GM19035 (cell line): ENCODE results near the gene DTWD2.
"Not testable (repeated sequence)": the region's sequence is repeated elsewhere in the genome, so short reads cannot be mapped to it uniquely, and the experiment has no call there.

ENCODE experiments used
- ATAC-seq: cut with Tn5 transposase; IDR thresholded peaks from one replicate; pipeline ENCODE4 v1.9.1; 2021; ENCODE audit not compliant: unreplicated experiment

The DTWD2 gene

GRCh38 chr5:118952992-118953651, 35.2 kb downstream of the DTWD2 start:
- no peak for ATAC-seq

GRCh38 chr5:118952306-118952705, 36.0 kb downstream of the DTWD2 start:
- ATAC-seq, result not testable (repeated sequence)

GRCh38 chr5:118950354-118950753, 38.0 kb downstream of the DTWD2 start:
- not testable (repeated sequence) for ATAC-seq

- no peak for ATAC-seq
Observed at GRCh38 chr5:118946138-118946800, 42.1 kb downstream of the DTWD2 start.

- no peak for ATAC-seq
Observed at GRCh38 chr5:118937393-118938061, 50.8 kb downstream of the DTWD2 start.

- no peak for ATAC-seq
Observed at GRCh38 chr5:118933703-118934102, 54.6 kb downstream of the DTWD2 start.

- ATAC-seq, result no peak
Observed at GRCh38 chr5:118931564-118931963, 56.8 kb downstream of the DTWD2 start.

- no peak for ATAC-seq
Observed at GRCh38 chr5:118924006-118924389, 64.3 kb downstream of the DTWD2 start.

GRCh38 chr5:118923295-118924005, 64.9 kb downstream of the DTWD2 start:
- no peak for ATAC-seq

- no peak for ATAC-seq
Observed at GRCh38 chr5:118921866-118922265, 66.5 kb downstream of the DTWD2 start.

- ATAC-seq, result no peak
Observed at GRCh38 chr5:118919016-118919415, 69.3 kb downstream of the DTWD2 start.

- no peak for ATAC-seq
Observed at GRCh38 chr5:118918232-118918631, 70.1 kb downstream of the DTWD2 start.

- not testable (repeated sequence) for ATAC-seq
Observed at GRCh38 chr5:118907536-118907935, 80.8 kb downstream of the DTWD2 start.

GRCh38 chr5:118906947-118907346, 81.4 kb downstream of the DTWD2 start:
- ATAC-seq, result no peak

GRCh38 chr5:118905196-118905595, 83.2 kb downstream of the DTWD2 start:
- no peak for ATAC-seq

GRCh38 chr5:118902656-118903438, 85.5 kb downstream of the DTWD2 start:
- no peak for ATAC-seq

- ATAC-seq, result no peak
Observed at GRCh38 chr5:118894709-118895108, 93.6 kb downstream of the DTWD2 start.

GRCh38 chr5:118891252-118891651, 97.1 kb downstream of the DTWD2 start:
- ATAC-seq, result no peak

GRCh38 chr5:118889165-118889564, 99.2 kb downstream of the DTWD2 start:
- no peak for ATAC-seq

- ATAC-seq, result no peak
Observed at GRCh38 chr5:118888556-118888955, 99.8 kb downstream of the DTWD2 start.

- ATAC-seq, result no peak
Observed at GRCh38 chr5:118883362-118883761, 105.0 kb downstream of the DTWD2 start.
